H9 (cell line): ENCODE data around the gene TMPRSS11A. TPM values are rescaled to one million over a fixed set of nuclear protein-coding genes. Genes with fewer than 3 reads are reported as not detected.

Source experiments
- DNase-seq: peaks from one replicate; pipeline ENCODE4 v3.0.0-alpha.2; 2017
- H2AFZ ChIP-seq: one replicate; pipeline ENCODE4 v1.6.1; 2013; ENCODE audit warnings: mild to moderate bottlenecking, low read length, control low read depth, moderate library complexity
- H2AK5ac ChIP-seq: 2 replicates; pipeline ENCODE4 v1.6.1; 2013; ENCODE audit warnings: low read length, control low read depth, mixed read lengths; ENCODE audit not compliant: insufficient read length
- H2BK120ac ChIP-seq: one replicate; pipeline ENCODE4 v1.6.1; 2013; ENCODE audit warnings: low read depth, mild to moderate bottlenecking, low read length, control low read depth, inconsistent platforms; ENCODE audit not compliant: poor library complexity, severe bottlenecking
- H2BK12ac ChIP-seq: 2 replicates; pipeline ENCODE4 v1.6.1; 2013; ENCODE audit warnings: low read length, control low read depth, mixed read lengths, low read depth; ENCODE audit not compliant: insufficient read length
- H2BK15ac ChIP-seq: 2 replicates; pipeline ENCODE4 v1.6.1; 2013; ENCODE audit warnings: low read depth, low read length, control low read depth
- H2BK20ac ChIP-seq: one replicate; pipeline ENCODE4 v1.6.1; 2013; ENCODE audit warnings: low read depth, mild to moderate bottlenecking, low read length, control low read depth, inconsistent platforms; ENCODE audit not compliant: poor library complexity, severe bottlenecking
- H2BK5ac ChIP-seq: 2 replicates; pipeline ENCODE4 v1.6.1; 2013; ENCODE audit warnings: low read length, control low read depth, mixed read lengths; ENCODE audit not compliant: insufficient read length
- H3K14ac ChIP-seq: 2 replicates; pipeline ENCODE4 v1.6.1; 2013; ENCODE audit warnings: low read length, control low read depth; ENCODE audit not compliant: insufficient read depth
- H3K18ac ChIP-seq: 2 replicates; pipeline ENCODE4 v1.6.1; 2013; ENCODE audit warnings: low read depth, mild to moderate bottlenecking, mixed read lengths, low read length, control low read depth; ENCODE audit not compliant: insufficient read length
- H3K23ac ChIP-seq: 2 replicates; pipeline ENCODE4 v1.6.1; 2013; ENCODE audit warnings: low read length, control low read depth, mixed read lengths, low read depth; ENCODE audit not compliant: insufficient read length
- H3K23me2 ChIP-seq: 2 replicates; pipeline ENCODE4 v1.6.1; 2013; ENCODE audit warnings: low read depth, mild to moderate bottlenecking, mixed read lengths, low read length, control low read depth; ENCODE audit not compliant: insufficient read length, poor library complexity, severe bottlenecking
- H3K27ac ChIP-seq: 2 replicates; pipeline ENCODE4 v1.5.1; 2013; ENCODE audit warnings: low read length, control low read depth, mixed read lengths, low read depth; ENCODE audit not compliant: insufficient read length
- H3K27me3 ChIP-seq: 2 replicates; pipeline ENCODE4 v1.6.1; 2013; ENCODE audit warnings: low read length, control low read depth, inconsistent platforms; ENCODE audit not compliant: insufficient read depth
- H3K4ac ChIP-seq: 2 replicates; pipeline ENCODE4 v1.6.1; 2013; ENCODE audit warnings: low read depth, mild to moderate bottlenecking, control low read depth, inconsistent platforms, low read length, moderate library complexity
- H3K4me1 ChIP-seq: 2 replicates; pipeline ENCODE4 v1.6.1; 2013; ENCODE audit warnings: low read length, control low read depth, inconsistent platforms; ENCODE audit not compliant: insufficient read depth
- H3K4me2 ChIP-seq: 2 replicates; pipeline ENCODE4 v1.6.1; 2013; ENCODE audit warnings: low read length, control low read depth, mixed read lengths; ENCODE audit not compliant: insufficient read length, insufficient read depth
- H3K56ac ChIP-seq: 2 replicates; pipeline ENCODE4 v1.6.1; 2013; ENCODE audit warnings: low read depth, mild to moderate bottlenecking, mixed read lengths, low read length, control low read depth; ENCODE audit not compliant: insufficient read length
- H3K79me1 ChIP-seq: 2 replicates; pipeline ENCODE4 v1.6.1; 2013; ENCODE audit warnings: low read depth, mild to moderate bottlenecking, moderate library complexity, low read length, control low read depth, inconsistent platforms; ENCODE audit not compliant: insufficient read depth, poor library complexity, severe bottlenecking
- H3K79me2 ChIP-seq: 2 replicates; pipeline ENCODE4 v1.6.1; 2013; ENCODE audit warnings: low read length, control low read depth, inconsistent platforms; ENCODE audit not compliant: insufficient read depth
- H3K9ac ChIP-seq: 2 replicates; pipeline ENCODE4 v1.6.1; 2013; ENCODE audit warnings: low read length, control low read depth, mixed read lengths; ENCODE audit not compliant: insufficient read length; ENCODE audit errors: extremely low read depth
- H3K9me3 ChIP-seq: one replicate; pipeline ENCODE4 v1.6.1; 2013; ENCODE audit warnings: low read depth, low read length, inconsistent platforms; ENCODE audit not compliant: control insufficient read depth
- H3T11ph ChIP-seq: one replicate; pipeline ENCODE4 v1.6.1; 2013; ENCODE audit warnings: mild to moderate bottlenecking, low read length, control low read depth, inconsistent platforms
- H4K20me1 ChIP-seq: one replicate; pipeline ENCODE4 v1.6.1; 2013; ENCODE audit not compliant: control insufficient read depth, insufficient read length, insufficient read depth
- H4K5ac ChIP-seq: 2 replicates; pipeline ENCODE4 v1.6.1; 2013; ENCODE audit warnings: low read depth, mild to moderate bottlenecking, mixed read lengths, low read length, control low read depth; ENCODE audit not compliant: insufficient read length
- H4K8ac ChIP-seq: replicated peaks from 2 replicates; pipeline ENCODE4 v1.6.1; 2013; ENCODE audit warnings: low read length, control low read depth, mixed read lengths, low read depth; ENCODE audit not compliant: insufficient read length
- H4K91ac ChIP-seq: 2 replicates; pipeline ENCODE4 v1.6.1; 2013; ENCODE audit warnings: low read depth, mild to moderate bottlenecking, moderate library complexity, mixed read lengths, low read length, control low read depth; ENCODE audit not compliant: insufficient read length
- H3K27ac Mint-ChIP-seq, 3 experiments: 2 replicates in 2 of 3; 3 replicates in 1 of 3; pipeline ENCODE4 v1.8.0; 2020 to 2021; ENCODE audit warnings: mixed read lengths in 3 of 3, mild to moderate bottlenecking in 1 of 3, moderate library complexity in 1 of 3
- H3K27me3 Mint-ChIP-seq: 2 replicates; pipeline ENCODE4 v1.8.0; 2021; ENCODE audit warnings: low read depth, mild to moderate bottlenecking, moderate library complexity, mixed read lengths
- H3K36me3 Mint-ChIP-seq, 3 experiments: 2 replicates in 2 of 3; 3 replicates in 1 of 3; pipeline ENCODE4 v1.8.0; 2020 to 2021; ENCODE audit warnings: low read depth in 3 of 3, mixed read lengths in 3 of 3; ENCODE audit not compliant: insufficient read depth in 1 of 3
- H3K4me1 Mint-ChIP-seq, 2 experiments: 2 replicates each; pipeline ENCODE4 v1.8.0; 2020; ENCODE audit warnings: mixed read lengths in 2 of 2
- H3K4me3 Mint-ChIP-seq, 2 experiments: 2 replicates in 1 of 2; 3 replicates in 1 of 2; pipeline ENCODE4 v1.8.0; 2020 to 2021; ENCODE audit warnings: mild to moderate bottlenecking in 2 of 2, mixed read lengths in 2 of 2, moderate library complexity in 1 of 2
- H3K9me3 Mint-ChIP-seq, 2 experiments: 2 replicates in 1 of 2; 3 replicates in 1 of 2; pipeline ENCODE4 v1.8.0; 2020; ENCODE audit warnings: mild to moderate bottlenecking in 2 of 2, mixed read lengths in 2 of 2, moderate library complexity in 1 of 2
- CTCF ChIP-seq: fragments of 200-600 bp; sonication (generic); conservative IDR thresholded peaks from 3 replicates; pipeline ENCODE4 v1.8.0; 2021; ENCODE audit warnings: antibody characterized with exemption, mild to moderate bottlenecking
- WGBS: extraction: QIAGEN DNeasy Blood & Tissue Kit; methylation state at CpG from one replicate; pipeline ENCODE4 v1.1.7; 2013; ENCODE audit warnings: missing lambda C conversion rate, low lambda C conversion rate, mixed read lengths; ENCODE audit not compliant: insufficient read length; ENCODE audit errors: extremely low coverage; 5-methylcytosine and 5-hydroxymethylcytosine counted together
- total RNA-seq: library from RNA; stranded (reverse); gene quantifications from 2 replicates; pipeline ENCODE4 v1.2.1, GENCODE V29; 2021

The TMPRSS11A gene
- total RNA-seq, 1 experiment from 2014 or later, result not detected

GRCh38 chr4:67880866-67881610 is 82.3 kb downstream of the TMPRSS11A start:
- H3K4ac ChIP-seq, result no peak overlapping the region
- Mint-ChIP-seq H3K27me3 (no peaks in the 10 kb centered on the region), H3K36me3 (no peaks in the 10 kb centered on the region), H3K4me1 (peaks cover 0 to 8% of the 10 kb centered on the region in 2 experiments; a peak in 2 of 4 replicates), H3K27ac (no peak overlapping the region), H3K9me3 (no peaks in the 10 kb centered on the region), H3K4me3 (no peak overlapping the region)
- H2BK15ac ChIP-seq, result no peak overlapping the region
- H3K79me2 ChIP-seq, result no peaks in the 10 kb centered on the region
- H2BK20ac ChIP-seq, result no peak overlapping the region
- no peak overlapping the region for H3K14ac ChIP-seq
- no peak overlapping the region for H3K4me2 ChIP-seq
- H4K20me1 ChIP-seq, result no peaks in the 10 kb centered on the region
- no peaks in the 10 kb centered on the region for H3K23me2 ChIP-seq
- H4K91ac ChIP-seq, result no peak overlapping the region
- no peak overlapping the region for H3T11ph ChIP-seq
- no CpG with 5 or more reads among the region's 1 CpG for WGBS
- H3K27me3 ChIP-seq, result no peaks in the 10 kb centered on the region
- H3K56ac ChIP-seq, result no peak overlapping the region
- no peak overlapping the region for H3K18ac ChIP-seq
- H3K9ac ChIP-seq, result no peak overlapping the region
- no peak overlapping the region for H3K23ac ChIP-seq
- DNase-seq, result no peak
- H3K79me1 ChIP-seq, result no peaks in the 10 kb centered on the region
- H2AK5ac ChIP-seq, result no peak overlapping the region
- H3K4me1 ChIP-seq, result no peaks in the 10 kb centered on the region
- TF ChIP-seq CTCF, result no peak
- no peaks in the 10 kb centered on the region for H3K9me3 ChIP-seq
- H2AFZ ChIP-seq, result no peak overlapping the region
- H4K5ac ChIP-seq, result no peak overlapping the region
- no peak overlapping the region for H2BK12ac ChIP-seq
- H4K8ac ChIP-seq, result no peak overlapping the region
- H3K27ac ChIP-seq, result no peak overlapping the region
- H2BK120ac ChIP-seq, result no peak overlapping the region
- no peak overlapping the region for H2BK5ac ChIP-seq
